GM23248 (cell line): ENCODE measurements around the gene WDR74.
"Not testable (repeated sequence)": the region's sequence is repeated elsewhere in the genome, so short reads cannot be mapped to it uniquely, and the experiment has no call there.

Source experiments
- EZH2 ChIP-seq: fragments of 200-600 bp; sonication (generic); IDR thresholded peaks from 2 replicates; pipeline ENCODE4 v1.6.1; 2018; ENCODE audit warnings: antibody characterized with exemption, mild to moderate bottlenecking; ENCODE audit not compliant: insufficient read depth, poor library complexity, severe bottlenecking
- EZH2phosphoT487 ChIP-seq: fragments of 200-600 bp; sonication (generic); IDR thresholded peaks from 2 replicates; pipeline ENCODE4 v1.6.1; 2018; ENCODE audit warnings: antibody characterized with exemption, moderate library complexity, mild to moderate bottlenecking, low read depth; ENCODE audit not compliant: insufficient read depth

- not testable (repeated sequence) for TF ChIP-seq EZH2, EZH2phosphoT487
These were observed 1.5 kb upstream of the WDR74 start for GRCh38 chr11:62840721-62841360.
